NK-92 (cell line): Measurements from ENCODE around the gene CAND2.

ENCODE experiments used
- DNase-seq: peaks from one replicate; lab custom pipeline; 2025; ENCODE audit not compliant: unreplicated experiment; lab: John Stamatoyannopoulos, UW

The CAND2 gene

DNA sequence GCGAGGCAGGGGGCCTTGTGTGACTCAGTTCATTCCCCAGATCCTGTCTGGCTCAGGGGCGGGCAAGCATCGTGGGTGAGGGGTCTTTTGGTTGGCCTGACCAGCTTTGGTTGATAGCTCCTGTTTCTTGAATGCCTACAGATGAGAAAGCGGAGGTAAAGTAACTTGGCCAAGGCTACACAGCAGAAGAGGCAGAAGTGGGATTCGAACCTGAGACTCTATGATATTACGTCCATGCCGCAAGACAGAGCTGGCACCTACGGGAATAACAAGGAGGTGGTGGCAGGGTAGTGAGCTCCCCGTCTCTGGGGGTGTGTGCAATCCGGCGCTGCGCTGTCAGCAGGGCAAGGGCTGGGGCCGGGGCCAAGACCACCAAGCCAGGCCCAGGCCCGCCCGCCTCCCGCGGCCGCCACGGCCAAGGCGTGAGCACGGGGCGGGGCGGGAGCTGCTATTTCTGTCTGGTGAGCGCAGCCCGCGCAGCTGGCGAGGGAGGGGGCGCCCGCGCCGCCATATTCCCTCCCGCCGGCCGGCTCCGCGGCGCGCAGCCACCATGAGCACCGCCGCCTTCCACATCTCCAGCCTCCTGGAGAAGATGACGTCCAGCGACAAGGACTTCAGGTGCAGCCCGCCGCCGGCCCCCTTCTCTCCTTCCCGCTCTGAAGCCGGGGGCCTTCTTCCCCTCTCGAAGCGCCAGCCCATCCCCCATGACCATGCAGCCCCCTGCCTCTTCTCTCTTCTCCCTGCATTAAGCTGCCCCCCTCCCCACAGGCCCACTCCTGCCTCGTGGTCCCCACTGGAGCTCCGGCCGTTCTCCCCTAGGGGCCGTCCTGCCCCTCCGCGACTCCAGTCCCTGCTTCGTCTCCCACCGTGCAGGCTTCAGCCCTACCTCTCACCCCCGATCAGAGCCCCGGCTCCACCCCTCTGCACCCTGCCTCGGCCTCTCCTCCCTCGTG, at the start of gene CAND2:
Gene CAND2 (plus strand): TSS at position 510 of the 953 bp plus-strand sequence. CDS start 41 bp downstream, at position 551.
- no peak for DNase-seq

DNA sequence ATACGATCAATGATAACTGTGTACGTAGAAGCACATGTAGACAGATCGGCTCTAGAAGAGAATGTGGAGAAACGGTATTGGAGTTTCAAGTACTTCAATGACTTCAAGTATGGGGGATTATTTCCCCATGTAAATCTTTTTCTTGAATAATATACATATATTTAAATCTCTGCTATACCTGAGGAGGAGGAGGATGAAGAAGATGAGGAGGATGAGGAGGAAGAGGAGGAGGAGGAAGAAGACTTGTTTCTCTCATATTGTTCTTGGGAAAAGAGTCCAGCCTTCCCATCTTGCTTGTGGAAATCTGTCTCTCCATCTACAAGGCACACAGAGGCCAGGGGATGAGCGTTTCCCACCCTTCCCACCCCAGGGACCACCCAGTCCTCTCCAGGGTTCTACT, 48.0 kb upstream of the CAND2 start:
- DNase-seq, result no peak

DNA sequence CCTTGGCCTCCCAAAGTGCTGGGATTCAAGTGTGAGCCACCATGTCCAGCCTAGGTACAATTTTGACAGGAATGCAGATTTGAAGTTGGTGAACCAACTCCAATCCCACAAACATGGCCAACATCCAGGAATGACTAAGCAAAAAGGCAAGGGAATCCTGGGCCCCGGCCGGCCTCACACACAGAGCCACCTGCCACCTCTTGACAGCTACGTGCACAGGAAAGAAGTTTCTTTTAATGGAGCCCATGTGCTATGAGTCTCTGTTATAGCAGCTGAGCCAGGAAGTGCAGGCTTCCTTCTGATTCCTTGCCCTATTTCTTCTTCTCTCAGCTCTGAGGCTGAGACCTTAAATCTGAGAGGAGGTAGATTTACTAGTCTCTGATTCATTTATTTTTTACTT, 46.3 kb upstream of the CAND2 start:
- no peak for DNase-seq

DNA sequence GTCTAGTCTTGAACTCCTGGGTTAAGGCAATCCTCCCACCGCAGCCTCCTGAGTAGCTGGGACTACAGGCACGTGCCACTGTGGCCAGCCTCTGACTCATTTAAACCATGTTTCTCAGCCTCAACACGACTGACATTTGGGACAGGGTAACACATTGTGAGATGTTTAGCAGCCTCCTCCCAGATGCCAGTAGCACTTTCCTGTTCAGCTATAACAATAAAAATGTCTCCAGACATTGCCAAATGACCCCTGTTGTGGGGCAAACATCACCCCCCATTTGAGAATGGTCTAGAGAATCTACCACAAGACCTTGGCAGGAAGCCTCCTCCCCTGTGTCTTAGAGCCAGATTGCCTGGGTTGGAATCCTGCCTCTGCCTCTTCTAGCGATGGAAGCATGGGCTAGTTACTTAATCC, 45.8 kb upstream of the CAND2 start:
- DNase-seq, result no peak

DNA sequence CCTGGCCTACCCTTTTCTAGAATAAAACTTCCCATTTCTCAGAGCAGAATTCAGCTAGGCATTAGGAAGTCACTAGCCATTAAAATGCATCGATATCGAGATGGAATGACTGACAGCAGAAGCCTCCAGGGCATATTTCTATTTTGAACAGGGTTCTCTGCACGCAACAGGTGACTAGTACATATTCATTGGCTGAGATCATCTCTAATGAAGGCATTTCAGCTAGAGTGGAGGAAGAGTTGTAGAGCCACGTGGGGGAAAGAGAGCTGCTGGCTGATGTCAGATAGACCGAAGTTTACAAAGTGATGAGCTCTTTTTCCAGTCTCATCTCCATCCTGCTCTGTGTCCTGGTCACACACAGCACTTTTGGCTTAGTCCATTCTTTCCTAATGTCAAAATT, 44.9 kb upstream of the CAND2 start:
- no peak for DNase-seq

GRCh38 chr3:12752102-12752501, 44.4 kb upstream of the CAND2 start:
- DNase-seq, result no peak

DNA sequence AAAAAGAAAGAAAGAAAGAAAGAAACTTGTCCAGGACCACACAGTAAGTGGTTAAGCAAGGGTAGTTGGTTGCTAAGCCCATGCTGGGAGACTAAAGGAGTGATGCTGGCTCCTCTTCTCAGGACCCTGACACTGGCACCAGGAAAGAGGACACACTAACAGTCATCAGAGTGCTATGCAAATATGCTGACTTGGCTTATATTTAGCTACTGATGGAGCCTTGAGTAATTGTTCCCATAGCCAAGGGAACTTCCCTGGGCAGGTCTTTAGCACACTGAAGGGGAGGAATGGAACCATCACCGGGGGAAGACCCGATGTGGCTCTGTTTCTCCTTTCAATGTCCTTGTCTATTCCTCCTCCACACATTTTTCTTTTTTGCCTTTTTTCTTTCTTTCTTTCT, 43.7 kb upstream of the CAND2 start:
- DNase-seq, result no peak

- DNase-seq, result no peak
These were observed 43.0 kb upstream of the CAND2 start for GRCh38 chr3:12753275-12754028.

DNA sequence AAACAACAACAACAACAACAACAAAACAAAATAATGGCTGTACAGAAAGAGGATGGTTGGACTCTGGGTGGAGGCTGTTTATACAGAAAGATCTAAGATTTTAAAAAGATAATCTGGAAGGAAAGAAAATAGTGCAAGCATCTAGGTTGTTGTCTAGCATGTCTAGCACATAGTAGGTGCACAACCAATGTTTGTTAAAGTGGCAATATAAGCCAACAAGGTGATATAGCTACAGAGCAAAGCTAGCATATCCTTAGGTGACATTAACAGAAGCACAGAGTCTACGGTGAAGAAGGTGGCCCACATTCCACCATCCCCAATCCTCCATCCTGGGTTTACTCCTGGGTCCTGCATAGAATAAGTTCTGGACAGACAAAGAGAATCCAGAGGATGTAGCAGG, 42.2 kb upstream of the CAND2 start:
- no peak for DNase-seq

GRCh38 chr3:12755754-12756153, 40.7 kb upstream of the CAND2 start:
- DNase-seq, result no peak

- no peak for DNase-seq
These were observed 40.3 kb upstream of the CAND2 start for GRCh38 chr3:12756175-12756574.

DNA sequence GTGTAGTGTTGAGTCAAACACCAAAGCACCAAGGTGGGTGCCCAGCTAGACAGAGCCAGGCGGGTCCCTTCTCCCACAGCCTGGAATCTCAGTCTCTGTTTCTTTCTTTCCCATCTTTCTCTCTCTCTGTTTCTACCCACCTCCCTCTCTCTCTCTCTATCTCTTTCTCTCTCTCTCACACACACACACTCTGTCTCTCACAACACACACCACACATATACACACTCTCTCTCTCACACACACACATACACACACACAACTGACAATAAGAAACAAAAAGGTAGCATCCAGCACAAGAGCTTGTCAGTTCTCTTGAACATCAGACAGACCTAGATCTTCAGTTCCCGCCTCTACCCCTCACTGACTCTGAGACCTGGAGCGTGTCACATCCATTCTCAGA, 39.8 kb upstream of the CAND2 start:
- no peak for DNase-seq

GRCh38 chr3:12758025-12758781, 38.3 kb upstream of the CAND2 start:
- DNase-seq, result no peak

DNA sequence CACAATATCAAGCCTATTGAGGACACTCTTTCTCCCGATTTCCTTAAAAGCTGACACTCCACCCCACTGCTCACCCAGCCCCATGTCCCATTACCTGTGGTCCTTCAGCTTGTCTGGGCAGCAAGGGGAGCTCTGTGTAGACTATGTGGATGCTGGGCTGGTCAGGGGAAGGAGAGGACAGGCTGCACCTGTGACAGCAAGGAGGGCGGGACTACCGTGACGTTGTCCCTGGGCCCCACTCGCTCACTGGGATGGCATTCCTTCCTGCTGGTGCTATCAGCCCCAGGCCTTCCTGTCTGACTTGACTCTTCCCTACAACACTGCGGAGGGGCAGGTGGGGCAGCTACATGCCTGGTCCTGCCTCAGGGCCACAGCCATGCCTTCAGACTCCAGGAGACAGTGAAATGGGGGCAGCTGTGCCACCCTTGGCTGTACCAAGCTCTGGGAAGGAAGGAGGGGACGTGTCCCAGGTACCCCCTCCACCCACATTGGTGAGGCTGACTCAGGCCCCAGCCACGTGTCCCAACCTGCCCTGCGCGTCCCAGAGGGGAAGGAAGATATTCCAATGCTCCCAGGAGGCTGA, 37.3 kb upstream of the CAND2 start, which contains the start of gene TMEM40:
Gene TMEM40 (minus strand): TSS at position 163 of the 583 bp plus-strand sequence. CDS start 9,427 bp downstream, outside the sequence.
- DNase-seq, result no peak

- DNase-seq, result no peak
These were observed 36.6 kb upstream of the CAND2 start for GRCh38 chr3:12759693-12760565.

DNA sequence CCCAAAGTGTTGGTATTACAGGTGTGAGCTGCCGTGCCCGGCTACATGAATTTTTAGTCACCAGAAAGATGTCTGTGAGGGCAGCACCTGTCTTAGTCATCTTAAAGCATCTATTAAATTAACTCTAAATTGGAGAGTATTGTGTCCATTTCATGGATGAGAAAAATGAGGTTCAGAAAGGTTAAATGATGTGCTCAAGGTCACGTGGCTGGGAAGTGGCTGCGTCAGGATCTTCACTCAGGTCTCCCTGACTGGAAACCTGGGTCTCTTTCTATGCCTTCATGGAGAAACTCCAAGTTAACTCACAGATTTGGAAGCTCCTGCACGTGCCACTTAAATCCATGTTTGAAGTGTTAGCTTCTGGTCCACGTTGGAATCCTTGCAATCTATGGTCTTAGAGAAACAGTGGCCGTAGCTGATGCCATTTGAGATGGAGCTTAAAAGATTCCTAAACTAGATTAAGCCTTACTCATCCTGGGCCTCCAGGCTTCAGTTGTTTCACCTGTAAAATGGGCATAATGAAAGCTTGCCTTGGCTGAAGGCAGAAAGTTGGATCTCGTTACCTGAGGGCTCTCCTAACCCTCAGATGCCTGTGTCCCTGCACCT, 32.2 kb upstream of the CAND2 start:
- DNase-seq, result no peak

DNA sequence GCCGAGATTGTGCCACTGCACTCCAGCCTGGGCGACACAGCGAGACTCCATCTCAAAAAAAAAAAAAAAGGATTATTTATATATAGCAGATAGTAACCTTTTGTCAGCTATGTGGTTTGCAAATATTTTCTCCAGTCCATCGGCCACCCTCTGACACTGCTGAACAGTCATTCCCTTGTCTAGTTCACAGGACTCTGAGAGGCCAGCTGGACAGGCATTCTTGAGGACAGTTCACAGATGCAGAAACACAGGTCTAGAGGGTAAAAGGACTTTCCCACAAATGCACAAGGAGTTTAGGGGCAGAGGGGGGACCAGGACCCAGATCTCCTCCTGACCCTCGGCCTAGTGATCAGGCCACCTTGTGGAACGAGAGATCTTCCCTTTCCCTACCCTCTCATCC, 29.9 kb upstream of the CAND2 start:
- DNase-seq, result no peak

DNA sequence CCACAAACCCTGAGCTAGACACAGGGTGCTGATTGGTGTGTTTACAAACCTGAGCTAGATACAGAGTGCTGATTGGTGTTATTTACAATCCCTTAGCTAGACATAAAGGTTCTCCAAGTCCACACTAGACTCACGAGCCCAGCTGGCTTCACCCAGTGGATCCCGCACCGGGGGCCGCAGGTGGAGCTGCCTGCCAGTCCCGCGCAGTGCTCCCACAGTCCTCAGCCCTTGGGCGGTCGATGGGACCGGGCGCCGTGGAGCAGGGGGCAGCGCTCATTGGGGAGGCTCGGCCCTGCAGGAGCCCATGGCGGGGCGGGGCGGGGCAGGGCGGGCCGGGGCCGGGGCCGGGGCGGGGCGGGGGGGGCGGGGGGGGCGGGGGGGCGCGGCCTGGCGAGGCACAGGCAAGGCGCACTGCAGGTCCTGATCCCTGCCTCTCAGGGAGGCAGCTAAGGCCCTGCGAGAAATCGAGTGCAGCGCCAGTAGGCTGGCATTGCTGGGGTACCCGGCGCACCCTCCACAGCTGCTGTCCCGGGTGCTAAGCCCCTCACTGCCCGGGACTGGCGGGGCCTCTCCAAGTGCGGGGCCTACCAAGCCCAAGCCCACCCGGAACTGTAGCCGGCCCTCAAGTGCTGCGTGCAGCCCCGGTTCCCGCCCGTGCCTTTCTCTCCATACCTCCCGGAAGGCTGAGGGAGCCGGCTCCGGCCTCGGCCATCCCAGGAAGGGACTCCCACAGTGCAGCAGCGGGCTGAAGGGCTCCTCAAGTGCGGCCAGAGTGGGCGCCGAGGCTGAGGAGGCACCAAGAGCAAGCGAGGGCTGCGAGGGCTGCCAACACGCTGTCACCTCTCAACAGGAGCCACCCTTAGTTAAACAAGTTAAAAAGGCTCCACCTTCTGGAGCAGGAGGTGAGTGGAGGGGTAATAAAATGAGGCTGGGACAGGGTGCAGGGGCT, 27.6 kb upstream of the CAND2 start:
- no peak for DNase-seq
